Measurements from ENCODE around the gene DYNC2H1.
"Not testable (repeated sequence)": the region's sequence is repeated elsewhere in the genome, so short reads cannot be mapped to it uniquely, and the experiment has no call there.

The DYNC2H1 gene

GRCh38 chr11:103114836-103115235, 5.6 kb downstream of the DYNC2H1 start:
- no peak for DNase-seq (ENCODE audit: low read depth in 2 of 2)

- DNase-seq (ENCODE audit: low read depth in 2 of 2) = no peak
These were observed 16.2 kb downstream of the DYNC2H1 start for GRCh38 chr11:103125462-103125861.

- DNase-seq (ENCODE audit: low read depth in 2 of 2) = not testable (repeated sequence)
These were observed 32.8 kb downstream of the DYNC2H1 start for GRCh38 chr11:103141986-103142385.

GRCh38 chr11:103147627-103148026, 38.4 kb downstream of the DYNC2H1 start:
- DNase-seq (ENCODE audit: low read depth in 2 of 2) = no peak

- no peak for DNase-seq (ENCODE audit: low read depth in 2 of 2)
These were observed 48.3 kb downstream of the DYNC2H1 start for GRCh38 chr11:103157542-103157941.

GRCh38 chr11:103164093-103164796, 55.0 kb downstream of the DYNC2H1 start:
- DNase-seq (ENCODE audit: low read depth in 2 of 2) = no peak

- no peak for DNase-seq (ENCODE audit: low read depth in 2 of 2)
These were observed 57.9 kb downstream of the DYNC2H1 start for GRCh38 chr11:103167166-103167565.

- no peak for DNase-seq (ENCODE audit: low read depth in 2 of 2)
These were observed 61.6 kb downstream of the DYNC2H1 start for GRCh38 chr11:103170865-103171264.

- DNase-seq (ENCODE audit: low read depth in 2 of 2) = no peak
These were observed 66.4 kb downstream of the DYNC2H1 start for GRCh38 chr11:103175461-103176129.

GRCh38 chr11:103183981-103184611, 74.9 kb downstream of the DYNC2H1 start:
- no peak for DNase-seq (ENCODE audit: low read depth in 2 of 2)

- DNase-seq (ENCODE audit: low read depth in 2 of 2) = no peak
These were observed 92.9 kb downstream of the DYNC2H1 start for GRCh38 chr11:103202048-103202651.

GRCh38 chr11:103210543-103210942, 101.3 kb downstream of the DYNC2H1 start:
- DNase-seq (ENCODE audit: low read depth in 2 of 2) = no peak

- no peak for DNase-seq (ENCODE audit: low read depth in 2 of 2)
These were observed 106.6 kb downstream of the DYNC2H1 start for GRCh38 chr11:103215812-103216211.

- DNase-seq (ENCODE audit: low read depth in 2 of 2) = no peak
These were observed 110.9 kb downstream of the DYNC2H1 start for GRCh38 chr11:103220133-103220532.

GRCh38 chr11:103222806-103223205, 113.6 kb downstream of the DYNC2H1 start:
- DNase-seq (ENCODE audit: low read depth in 2 of 2) = no peak

GRCh38 chr11:103228807-103229206, 119.6 kb downstream of the DYNC2H1 start:
- DNase-seq (ENCODE audit: low read depth in 2 of 2) = no peak

- DNase-seq (ENCODE audit: low read depth in 2 of 2) = no peak
These were observed 125.7 kb downstream of the DYNC2H1 start for GRCh38 chr11:103234974-103235373.

- no peak for DNase-seq (ENCODE audit: low read depth in 2 of 2)
These were observed 132.3 kb downstream of the DYNC2H1 start for GRCh38 chr11:103241574-103241973.

GRCh38 chr11:103254123-103254522, 144.9 kb downstream of the DYNC2H1 start:
- no peak for DNase-seq (ENCODE audit: low read depth in 2 of 2)

GRCh38 chr11:103257360-103257759, 148.1 kb downstream of the DYNC2H1 start:
- no peak for DNase-seq (ENCODE audit: low read depth in 2 of 2)

GRCh38 chr11:103266167-103266831, 157.1 kb downstream of the DYNC2H1 start:
- no peak for DNase-seq (ENCODE audit: low read depth in 2 of 2)

- no peak for DNase-seq (ENCODE audit: low read depth in 2 of 2)
These were observed 163.7 kb downstream of the DYNC2H1 start for GRCh38 chr11:103272876-103273275.

Data from stimulated activated CD4-positive, alpha-beta T cell treated with anti-CD3 and anti-CD28 coated beads, Interleukin-1b, Interleukin-23, amount 100 ng/mL, for 4 hours (primary cell).